ENCODE data around the gene SRC.

- TF ChIP-seq CTCF (IDR thresholded peaks at IDR 0.05): no peak
- no peak for TF ChIP-seq POLR2AphosphoS5 (IDR thresholded peaks at IDR 0.05; ENCODE audit: insufficient read depth in 1 of 2, low read depth in 1 of 2)
These were observed 48.1 kb downstream of the SRC start for GRCh38 chr20:37393863-37394542.
